Breast epithelium (tissue), 4 donors: ENCODE data around the gene MAP3K5. TPM values are rescaled to one million over a fixed set of nuclear protein-coding genes. Genes with fewer than 3 reads are reported as not detected.
A peak's percentile ranks its signal among the peaks of the same experiment; 100 is the strongest.

Experiments used
- DNase-seq, 2 donors: peaks; one replicate each; pipeline ENCODE4 v3.0.0-alpha.2; 2019; ENCODE audit warnings: low spot score in 2 of 2
- H3K27ac ChIP-seq, 2 donors: fragments of 200-600 bp; sonication (generic) in 1 of 2; one replicate each; pipeline ENCODE4 v1.5.1; 2016 to 2019; ENCODE audit warnings: mild to moderate bottlenecking in 1 of 2
- H3K27me3 ChIP-seq, 2 donors: fragments of 200-600 bp; sonication (generic) in 1 of 2; one replicate each; pipeline versions ENCODE4 v1.5.1 to v1.6.0; 2017 to 2019; ENCODE audit warnings: control low read depth in 1 of 2, mild to moderate bottlenecking in 1 of 2
- H3K36me3 ChIP-seq: fragments of 200-600 bp; one replicate; pipeline ENCODE4 v1.5.1; 2019
- H3K4me1 ChIP-seq, 2 donors: fragments of 200-600 bp; sonication (generic); one replicate each; pipeline ENCODE4 v1.5.1; 2016 to 2019; ENCODE audit warnings: control low read depth in 1 of 2
- H3K4me3 ChIP-seq, 3 donors: fragments of 200-600 bp; sonication (generic); 1 replicate in 2 of 3; 2 replicates in 1 of 3; pipeline ENCODE4 v1.5.1; 2016 to 2019; ENCODE audit warnings: mild to moderate bottlenecking in 3 of 3, moderate library complexity in 2 of 3
- H3K9me3 ChIP-seq, 2 donors: fragments of 200-600 bp; sonication (generic) in 1 of 2; one replicate each; pipeline ENCODE4 v1.5.1; 2016 to 2019; ENCODE audit warnings: control low read depth in 1 of 2
- CTCF ChIP-seq, 3 donors: fragments of 450-650 bp; IDR thresholded peaks; one replicate each; pipeline ENCODE4 v1.5.1; 2016 to 2017; ENCODE audit warnings: antibody characterized with exemption in 3 of 3, mild to moderate bottlenecking in 3 of 3, moderate library complexity in 3 of 3
- POLR2A ChIP-seq: fragments of 450-650 bp; IDR thresholded peaks from one replicate; pipeline ENCODE4 v1.6.1; 2016; ENCODE audit warnings: antibody characterized with exemption, mild to moderate bottlenecking, moderate library complexity
- POLR2AphosphoS5 ChIP-seq, 3 donors: sonication (generic); formaldehyde crosslinking; IDR thresholded peaks; one replicate each; pipeline ENCODE4 v1.6.1; 2017; ENCODE audit warnings: antibody characterized with exemption in 3 of 3
- intact Hi-C: fragments of 100-400 bp; cut with DNase I; formaldehyde crosslinking; loops from one replicate; pipeline ENCODE4 v1.15.1; 2023; ENCODE audit warnings: low total_unique reads
- total RNA-seq, 3 donors: library from RNA; depleted of rRNA; stranded (reverse); fragments of >200 nt; gene quantifications; one replicate each; pipeline ENCODE4 v1.1.0, GENCODE V29; 2016

Gene MAP3K5
- total RNA-seq, 3 donors from 2014 or later = 18.6 to 40.0 (median 33.2) TPM

DNA sequence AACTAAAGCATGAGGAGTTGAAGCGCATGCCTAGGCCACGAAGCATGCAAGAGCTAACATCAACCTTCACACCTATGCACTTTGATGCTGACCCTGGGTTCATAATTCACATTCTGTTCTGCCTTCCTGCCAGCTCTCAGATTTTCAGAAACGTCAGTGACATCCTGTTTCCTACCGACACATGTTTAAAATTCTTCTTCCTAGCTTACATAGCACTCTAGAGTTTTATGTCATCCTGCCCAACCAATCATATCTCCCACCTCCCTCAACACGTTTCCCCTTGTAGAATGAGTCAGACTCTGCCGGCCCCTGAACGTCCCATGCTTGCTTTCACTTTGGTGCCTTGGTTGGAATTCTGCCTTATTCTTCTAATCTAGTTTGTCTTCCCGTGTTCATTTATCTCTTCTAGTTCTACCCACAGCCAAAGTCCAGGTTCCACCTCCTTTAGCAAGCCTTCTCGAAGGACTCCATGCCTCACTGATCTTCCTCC lies 144.9 kb downstream of the MAP3K5 start:
- no peak overlapping the region for H3K4me3 ChIP-seq
- peak overlapping the region; percentile 33 to 45 for H3K27ac ChIP-seq
- H3K27me3 ChIP-seq = no peaks in the 10 kb centered on the region
- no peak for DNase-seq
- intact Hi-C loops = no loop called here
- H3K9me3 ChIP-seq = no peaks in the 10 kb centered on the region
- TF ChIP-seq POLR2A (no peak), CTCF (IDR thresholded peaks at IDR 0.05) (no peak), POLR2AphosphoS5 (IDR thresholded peaks at IDR 0.05) (no peak)
- H3K4me1 ChIP-seq = no peaks in the 10 kb centered on the region
- H3K36me3 ChIP-seq = no peaks in the 10 kb centered on the region

DNA sequence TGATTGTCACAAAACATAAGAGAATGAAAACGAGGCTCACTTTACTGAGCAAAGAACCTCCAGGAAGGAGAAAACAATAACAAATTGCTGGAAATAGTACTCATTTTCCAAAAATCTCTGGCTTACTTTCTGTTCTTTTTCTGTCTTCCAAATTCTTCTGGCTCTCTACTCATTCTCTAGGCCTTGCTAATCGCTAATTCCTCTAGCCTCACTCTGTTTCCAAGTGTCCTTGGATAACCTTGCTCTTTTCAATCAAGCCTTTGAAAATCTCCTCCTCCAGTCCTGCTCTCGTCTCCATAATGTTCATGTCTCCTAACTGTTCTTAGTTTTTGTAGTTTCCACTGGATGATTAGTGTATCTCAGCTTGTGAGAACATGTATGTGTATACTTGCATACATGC lies 145.9 kb downstream of the MAP3K5 start:
- no peak overlapping the region for H3K4me3 ChIP-seq
- no peaks in the 10 kb centered on the region for H3K36me3 ChIP-seq
- H3K27ac ChIP-seq = peak overlapping the region in 1 of 2 donors; percentile 45
- TF ChIP-seq CTCF (IDR thresholded peaks at IDR 0.05) (no peak), POLR2AphosphoS5 (IDR thresholded peaks at IDR 0.05) (no peak), POLR2A (no peak)
- intact Hi-C loops = no loop called here
- H3K9me3 ChIP-seq = no peaks in the 10 kb centered on the region
- H3K27me3 ChIP-seq = no peaks in the 10 kb centered on the region
- H3K4me1 ChIP-seq = no peaks in the 10 kb centered on the region
- DNase-seq = no peak

- Histone ChIP-seq H3K36me3 (no peaks in the 10 kb centered on the region), H3K27ac (peak overlapping the region; percentile 59 to 69), H3K9me3 (no peaks in the 10 kb centered on the region), H3K27me3 (no peaks in the 10 kb centered on the region), H3K4me1 (no peaks in the 10 kb centered on the region), H3K4me3 (no peak overlapping the region)
- DNase-seq = no peak
- intact Hi-C loops = loop anchor here (5.0 kb wide), 1 partner anchor 148 kb away; the partner anchor contains the start of gene MAP3K5
- TF ChIP-seq CTCF (IDR thresholded peaks at IDR 0.05) (no peak), POLR2AphosphoS5 (IDR thresholded peaks at IDR 0.05) (no peak), POLR2A (no peak)
Observed at GRCh38 chr6:136644597-136644952, 147.7 kb downstream of the MAP3K5 start.

DNA sequence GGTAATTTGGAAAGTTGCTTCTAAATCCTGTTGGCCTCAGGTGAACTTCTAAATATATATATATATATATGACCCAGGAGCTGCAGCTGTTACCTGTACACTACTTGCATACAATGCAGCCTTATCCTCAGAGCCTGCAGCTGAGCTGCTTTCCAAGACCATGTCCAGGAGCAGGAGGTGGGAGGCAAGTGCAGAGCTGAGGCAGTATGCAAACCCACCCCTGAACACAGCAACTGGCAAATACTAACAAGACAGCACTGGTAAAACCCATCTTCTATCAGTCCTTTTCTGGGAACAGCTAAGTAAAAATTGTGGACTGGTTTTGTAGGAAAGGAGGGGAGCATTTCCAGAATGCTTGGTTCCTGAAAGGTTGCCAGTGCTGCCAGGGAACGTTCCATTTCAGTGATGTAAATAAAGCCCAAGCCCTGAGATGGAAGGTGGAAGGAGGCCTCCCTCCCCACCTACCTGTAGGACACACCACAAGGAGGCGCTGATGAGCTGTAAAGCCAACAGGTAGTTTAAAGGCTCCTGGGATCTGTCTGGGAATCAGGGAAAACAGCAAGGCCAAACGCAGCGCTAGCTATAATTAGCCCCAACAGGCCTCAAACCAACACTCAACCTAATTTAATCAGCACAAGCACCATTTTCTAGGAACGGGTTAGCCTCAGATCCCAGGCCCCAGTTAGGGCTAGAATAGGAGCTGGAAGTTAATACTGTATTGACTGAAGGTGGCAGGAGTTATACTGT lies 148.3 kb downstream of the MAP3K5 start:
- TF ChIP-seq POLR2AphosphoS5 (IDR thresholded peaks at IDR 0.05) (peak; percentile 37 to 85 (median 74)), POLR2A (no peak), CTCF (IDR thresholded peaks at IDR 0.05) (peak; percentile 69 to 96 (median 94))
- Histone ChIP-seq H3K4me3 (no peak overlapping the region), H3K9me3 (no peaks in the 10 kb centered on the region), H3K4me1 (no peaks in the 10 kb centered on the region), H3K27ac (peak overlapping the region; percentile 59 to 69), H3K36me3 (no peaks in the 10 kb centered on the region), H3K27me3 (no peaks in the 10 kb centered on the region)
- intact Hi-C loops = loop anchor here (5.0 kb wide), 1 partner anchor 148 kb away; the partner anchor contains the start of gene MAP3K5
- DNase-seq = peak; percentile 93

- intact Hi-C loops = loop anchor here (5.0 kb wide), 1 partner anchor 150 kb away; the partner anchor contains the start of gene MAP3K5
- Histone ChIP-seq H3K27ac (no peak overlapping the region), H3K9me3 (no peaks in the 10 kb centered on the region), H3K4me1 (no peaks in the 10 kb centered on the region), H3K27me3 (no peaks in the 10 kb centered on the region), H3K36me3 (no peaks in the 10 kb centered on the region), H3K4me3 (no peak overlapping the region)
- DNase-seq = no peak
- TF ChIP-seq POLR2AphosphoS5 (IDR thresholded peaks at IDR 0.05) (no peak), POLR2A (no peak), CTCF (IDR thresholded peaks at IDR 0.05) (no peak)
Observed at GRCh38 chr6:136641873-136642465, 150.3 kb downstream of the MAP3K5 start.
